GM18951 (cell line): ENCODE measurements around the gene MKX.

Source experiments
- POLR2A ChIP-seq: IDR thresholded peaks from 4 replicates; pipeline ENCODE4 v1.6.1; 2011; ENCODE audit warnings: mild to moderate bottlenecking; ENCODE audit not compliant: insufficient read length, insufficient read depth; ENCODE audit errors: extremely low read depth
- in situ Hi-C: fragments of 300-500 bp; cut with MboI; formaldehyde crosslinking; loops from one replicate; pipeline ENCODE4 v1.12.0; 2022; ENCODE audit warnings: low sequenced_read_pairs, mixed read lengths, inconsistent platforms; ENCODE audit not compliant: unreplicated experiment

The MKX gene

GRCh38 chr10:27644307-27644939, 101.2 kb downstream of the MKX start:
- no peak for TF ChIP-seq POLR2A
- in situ Hi-C loops, result no loop called here

- in situ Hi-C loops, result no loop called here
- no peak for TF ChIP-seq POLR2A
These were observed 102.3 kb downstream of the MKX start for GRCh38 chr10:27643301-27643700.

GRCh38 chr10:27642023-27642589, 103.5 kb downstream of the MKX start:
- in situ Hi-C loops, result no loop called here
- no peak for TF ChIP-seq POLR2A

GRCh38 chr10:27638071-27638750, 107.4 kb downstream of the MKX start:
- no peak for TF ChIP-seq POLR2A

GRCh38 chr10:27637601-27638000, 108.0 kb downstream of the MKX start:
- no peak for TF ChIP-seq POLR2A
- in situ Hi-C loops, result no loop called here

More at GRCh38 chr10:27638071-27638750, 107.4 kb downstream of the MKX start:
- in situ Hi-C loops, result no loop called here

GRCh38 chr10:27636816-27637215, 108.8 kb downstream of the MKX start:
- in situ Hi-C loops, result no loop called here
- no peak for TF ChIP-seq POLR2A

- in situ Hi-C loops, result no loop called here
- TF ChIP-seq POLR2A, result no peak
These were observed 109.8 kb downstream of the MKX start for GRCh38 chr10:27635699-27636270.

- in situ Hi-C loops, result no loop called here
These were observed 110.3 kb downstream of the MKX start for GRCh38 chr10:27635290-27635689.

GRCh38 chr10:27628621-27629020, 117.0 kb downstream of the MKX start:
- TF ChIP-seq POLR2A, result no peak
- in situ Hi-C loops, result no loop called here

More at GRCh38 chr10:27635290-27635689, 110.3 kb downstream of the MKX start:
- TF ChIP-seq POLR2A, result no peak

- TF ChIP-seq POLR2A, result no peak
- in situ Hi-C loops, result no loop called here
These were observed 118.7 kb downstream of the MKX start for GRCh38 chr10:27626890-27627289.

GRCh38 chr10:27625452-27626211, 120.0 kb downstream of the MKX start:
- no peak for TF ChIP-seq POLR2A
- in situ Hi-C loops, result no loop called here

GRCh38 chr10:27624941-27625340, 120.7 kb downstream of the MKX start:
- in situ Hi-C loops, result no loop called here
- no peak for TF ChIP-seq POLR2A
